ENCODE data around the gene TBC1D1. TPM values are rescaled to one million over a fixed set of nuclear protein-coding genes. Genes with fewer than 3 reads are reported as not detected.

Gene TBC1D1
- total and polyA plus RNA-seq, 2 experiments from 2014 or later: 53.9 to 151 TPM

GRCh38 chr4:37845201-37845600 is 45.7 kb upstream of the TBC1D1 start:
- H4K20me1 ChIP-seq (replicated peaks; ENCODE audit: insufficient read depth): peaks cover 6% of the 10 kb centered on the region
- Mint-ChIP-seq H3K36me3 (ENCODE audit: low read depth) (peaks cover 40% of the 10 kb centered on the region), H3K4me3 (no peak overlapping the region), H3K9me3 (no peaks in the 10 kb centered on the region), H3K27ac (no peak overlapping the region), H3K4me1 (no peaks in the 10 kb centered on the region), H3K27me3 (ENCODE audit: insufficient read depth, low read depth, poor library complexity) (peaks cover 3% of the 10 kb centered on the region)
- H3K4me1 ChIP-seq (ENCODE audit: insufficient read depth): no peaks in the 10 kb centered on the region
- H3K4me3 ChIP-seq: no peak overlapping the region
- H3K36me3 ChIP-seq (ENCODE audit: insufficient read depth): peaks cover 37% of the 10 kb centered on the region
- no peak for ATAC-seq
- DNase-seq (ENCODE audit: low spot score): no peak
- H3K4me2 ChIP-seq: no peak overlapping the region
- TF ChIP-seq ZNF462 (CRISPR knock-in tag; IDR thresholded peaks at IDR 0.05): no peak
- TF ChIP-seq EZH2phosphoT487 (IDR thresholded peaks at IDR 0.05; ENCODE audit: unreplicated experiment): no peak
- TF ChIP-seq NANOG (IDR thresholded peaks at IDR 0.05; ENCODE audit: borderline replicate concordance): no peak
- TF ChIP-seq, protein P1, sequence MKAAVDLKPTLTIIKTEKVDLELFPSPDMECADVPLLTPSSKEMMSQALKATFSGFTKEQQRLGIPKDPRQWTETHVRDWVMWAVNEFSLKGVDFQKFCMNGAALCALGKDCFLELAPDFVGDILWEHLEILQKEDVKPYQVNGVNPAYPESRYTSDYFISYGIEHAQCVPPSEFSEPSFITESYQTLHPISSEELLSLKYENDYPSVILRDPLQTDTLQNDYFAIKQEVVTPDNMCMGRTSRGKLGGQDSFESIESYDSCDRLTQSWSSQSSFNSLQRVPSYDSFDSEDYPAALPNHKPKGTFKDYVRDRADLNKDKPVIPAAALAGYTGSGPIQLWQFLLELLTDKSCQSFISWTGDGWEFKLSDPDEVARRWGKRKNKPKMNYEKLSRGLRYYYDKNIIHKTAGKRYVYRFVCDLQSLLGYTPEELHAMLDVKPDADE (IDR thresholded peaks at IDR 0.05): no peak
- no peak for TF ChIP-seq STAT1 (IDR thresholded peaks at IDR 0.05; ENCODE audit: unreplicated experiment)
- TF ChIP-seq, protein P2, sequence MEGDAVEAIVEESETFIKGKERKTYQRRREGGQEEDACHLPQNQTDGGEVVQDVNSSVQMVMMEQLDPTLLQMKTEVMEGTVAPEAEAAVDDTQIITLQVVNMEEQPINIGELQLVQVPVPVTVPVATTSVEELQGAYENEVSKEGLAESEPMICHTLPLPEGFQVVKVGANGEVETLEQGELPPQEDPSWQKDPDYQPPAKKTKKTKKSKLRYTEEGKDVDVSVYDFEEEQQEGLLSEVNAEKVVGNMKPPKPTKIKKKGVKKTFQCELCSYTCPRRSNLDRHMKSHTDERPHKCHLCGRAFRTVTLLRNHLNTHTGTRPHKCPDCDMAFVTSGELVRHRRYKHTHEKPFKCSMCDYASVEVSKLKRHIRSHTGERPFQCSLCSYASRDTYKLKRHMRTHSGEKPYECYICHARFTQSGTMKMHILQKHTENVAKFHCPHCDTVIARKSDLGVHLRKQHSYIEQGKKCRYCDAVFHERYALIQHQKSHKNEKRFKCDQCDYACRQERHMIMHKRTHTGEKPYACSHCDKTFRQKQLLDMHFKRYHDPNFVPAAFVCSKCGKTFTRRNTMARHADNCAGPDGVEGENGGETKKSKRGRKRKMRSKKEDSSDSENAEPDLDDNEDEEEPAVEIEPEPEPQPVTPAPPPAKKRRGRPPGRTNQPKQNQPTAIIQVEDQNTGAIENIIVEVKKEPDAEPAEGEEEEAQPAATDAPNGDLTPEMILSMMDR (conservative IDR thresholded peaks at IDR 0.05; ENCODE audit: low read depth in 2 of 2): no peak
- TF ChIP-seq ZNF331 (CRISPR knock-in tag; IDR thresholded peaks at IDR 0.05; ENCODE audit: low read depth): no peak
- no peak for TF ChIP-seq EZH2 (IDR thresholded peaks at IDR 0.05; ENCODE audit: low read depth, unreplicated experiment)
- no peak for TF ChIP-seq ZNF114 (CRISPR knock-in tag; IDR thresholded peaks at IDR 0.05)
- TF ChIP-seq CREB1 (CRISPR knock-in tag; IDR thresholded peaks at IDR 0.05; ENCODE audit: low read depth): no peak
- TF ChIP-seq, protein P3, sequence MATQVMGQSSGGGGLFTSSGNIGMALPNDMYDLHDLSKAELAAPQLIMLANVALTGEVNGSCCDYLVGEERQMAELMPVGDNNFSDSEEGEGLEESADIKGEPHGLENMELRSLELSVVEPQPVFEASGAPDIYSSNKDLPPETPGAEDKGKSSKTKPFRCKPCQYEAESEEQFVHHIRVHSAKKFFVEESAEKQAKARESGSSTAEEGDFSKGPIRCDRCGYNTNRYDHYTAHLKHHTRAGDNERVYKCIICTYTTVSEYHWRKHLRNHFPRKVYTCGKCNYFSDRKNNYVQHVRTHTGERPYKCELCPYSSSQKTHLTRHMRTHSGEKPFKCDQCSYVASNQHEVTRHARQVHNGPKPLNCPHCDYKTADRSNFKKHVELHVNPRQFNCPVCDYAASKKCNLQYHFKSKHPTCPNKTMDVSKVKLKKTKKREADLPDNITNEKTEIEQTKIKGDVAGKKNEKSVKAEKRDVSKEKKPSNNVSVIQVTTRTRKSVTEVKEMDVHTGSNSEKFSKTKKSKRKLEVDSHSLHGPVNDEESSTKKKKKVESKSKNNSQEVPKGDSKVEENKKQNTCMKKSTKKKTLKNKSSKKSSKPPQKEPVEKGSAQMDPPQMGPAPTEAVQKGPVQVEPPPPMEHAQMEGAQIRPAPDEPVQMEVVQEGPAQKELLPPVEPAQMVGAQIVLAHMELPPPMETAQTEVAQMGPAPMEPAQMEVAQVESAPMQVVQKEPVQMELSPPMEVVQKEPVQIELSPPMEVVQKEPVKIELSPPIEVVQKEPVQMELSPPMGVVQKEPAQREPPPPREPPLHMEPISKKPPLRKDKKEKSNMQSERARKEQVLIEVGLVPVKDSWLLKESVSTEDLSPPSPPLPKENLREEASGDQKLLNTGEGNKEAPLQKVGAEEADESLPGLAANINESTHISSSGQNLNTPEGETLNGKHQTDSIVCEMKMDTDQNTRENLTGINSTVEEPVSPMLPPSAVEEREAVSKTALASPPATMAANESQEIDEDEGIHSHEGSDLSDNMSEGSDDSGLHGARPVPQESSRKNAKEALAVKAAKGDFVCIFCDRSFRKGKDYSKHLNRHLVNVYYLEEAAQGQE (IDR thresholded peaks at IDR 0.05; ENCODE audit: unreplicated experiment): no peak
- no peak for TF ChIP-seq JUNB (IDR thresholded peaks at IDR 0.05; ENCODE audit: unreplicated experiment)
- TF ChIP-seq POLR2AphosphoS5 (IDR thresholded peaks at IDR 0.05; ENCODE audit: low read depth): no peak
- no peaks in the 10 kb centered on the region for H3K27me3 ChIP-seq (ENCODE audit: insufficient read depth)
- no peaks in the 10 kb centered on the region for H3K9me2 ChIP-seq (ENCODE audit: insufficient read depth)
- no peak overlapping the region for H3K27ac ChIP-seq (ENCODE audit: low read depth)
- H3F3A ChIP-seq (replicated peaks; ENCODE audit: low read depth): no peaks in the 10 kb centered on the region
- no peak overlapping the region for H2AFZ ChIP-seq
- no peaks in the 10 kb centered on the region for H3K79me2 ChIP-seq (replicated peaks; ENCODE audit: insufficient read depth)

All from GM23338 (cell line).